ENCODE data around the gene CPLANE2. TPM values are rescaled to one million over a fixed set of nuclear protein-coding genes. Genes with fewer than 3 reads are reported as not detected.

CPLANE2 gene
- total RNA-seq, 1 experiment from 2014 or later = 5.5 TPM

- Histone ChIP-seq H3K27me3 (replicated peaks; ENCODE audit: insufficient read depth, low read depth, low read length, poor library complexity) (no peaks in the 10 kb centered on the region), H3K36me3 (ENCODE audit: insufficient read depth, low read length, poor library complexity, severe bottlenecking) (no peaks in the 10 kb centered on the region), H3K27ac (ENCODE audit: low read depth, low read length, poor library complexity, severe bottlenecking) (no peak overlapping the region), H3K9me3 (ENCODE audit: low read depth, low read length, poor library complexity, severe bottlenecking) (no peaks in the 10 kb centered on the region), H3K4me1 (ENCODE audit: insufficient read depth, low read length, poor library complexity, severe bottlenecking) (no peaks in the 10 kb centered on the region), H3K4me3 (ENCODE audit: low read depth, low read length, poor library complexity, severe bottlenecking) (no peak overlapping the region)
- no peak for DNase-seq (ENCODE audit: low spot score)
- ChIA-PET POLR2A (ENCODE audit: low non-redundant PET) (no interaction called here), CTCF (no interaction called here)
- no TSS peak for BruUV-seq (replicated peaks)
- TF ChIP-seq EZH2 (IDR thresholded peaks at IDR 0.05; ENCODE audit: borderline replicate concordance, low read depth, low read length, poor library complexity, severe bottlenecking) (no peak), CTCF (conservative IDR thresholded peaks at IDR 0.05; ENCODE audit: low read depth, low read length) (no peak)
- intact Hi-C loops (cut with micrococcal nuclease; ENCODE audit: unreplicated experiment) = no loop called here
Observed at GRCh38 chr1:16267690-16268180, 30.8 kb upstream of the CPLANE2 start.

DNA sequence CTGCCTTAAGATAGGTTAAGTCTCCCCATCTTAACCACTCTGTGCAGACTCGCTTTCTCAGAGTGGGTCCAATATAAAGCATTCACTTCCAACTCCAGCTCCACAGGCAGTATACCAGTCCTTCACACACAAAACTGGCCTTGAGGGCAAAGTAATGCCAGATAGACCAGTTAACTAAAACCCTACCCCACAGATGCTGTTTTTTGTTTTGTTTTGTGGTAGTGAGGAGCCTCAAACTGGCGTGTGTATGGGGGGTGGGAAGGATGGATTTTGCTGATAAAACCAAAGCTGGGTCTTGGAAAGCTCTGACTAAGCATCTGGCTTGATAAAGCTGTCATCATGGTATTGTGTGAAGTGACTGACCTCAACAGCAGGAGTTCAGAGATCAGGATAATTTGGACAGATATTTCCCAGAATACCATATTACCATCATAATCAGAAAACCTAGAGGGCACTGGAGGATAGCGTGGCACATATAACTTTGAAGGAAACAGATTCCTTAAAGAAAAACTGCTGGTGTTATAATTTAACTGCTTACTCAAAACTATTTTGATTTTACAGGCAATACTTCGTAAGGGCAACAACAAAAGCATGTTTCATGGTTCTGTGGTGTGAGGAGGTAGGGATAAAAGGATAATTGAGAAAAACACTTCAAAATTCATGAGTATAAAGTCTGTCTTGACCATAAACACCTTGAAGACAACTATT is 29.6 kb upstream of the CPLANE2 start:
- no peak overlapping the region for H3K27ac ChIP-seq (ENCODE audit: low read depth, low read length, poor library complexity, severe bottlenecking)
- POLR2A ChIA-PET (ENCODE audit: low non-redundant PET) = no interaction called here
- H3K36me3 ChIP-seq (ENCODE audit: insufficient read depth, low read length, poor library complexity, severe bottlenecking) = no peaks in the 10 kb centered on the region
- no peaks in the 10 kb centered on the region for H3K9me3 ChIP-seq (ENCODE audit: low read depth, low read length, poor library complexity, severe bottlenecking)
- no TSS peak for BruUV-seq (replicated peaks)
- H3K4me3 ChIP-seq (ENCODE audit: low read depth, low read length, poor library complexity, severe bottlenecking) = no peak overlapping the region
- CTCF ChIA-PET = no interaction called here
- H3K4me1 ChIP-seq (ENCODE audit: insufficient read depth, low read length, poor library complexity, severe bottlenecking) = no peaks in the 10 kb centered on the region
- DNase-seq (ENCODE audit: low spot score) = no peak
- TF ChIP-seq CTCF (conservative IDR thresholded peaks at IDR 0.05; ENCODE audit: low read depth, low read length) (no peak), EZH2 (IDR thresholded peaks at IDR 0.05; ENCODE audit: borderline replicate concordance, low read depth, low read length, poor library complexity, severe bottlenecking) (no peak)
- intact Hi-C loops (cut with micrococcal nuclease; ENCODE audit: unreplicated experiment) = no loop called here
- H3K27me3 ChIP-seq (replicated peaks; ENCODE audit: insufficient read depth, low read depth, low read length, poor library complexity) = no peaks in the 10 kb centered on the region

DNA sequence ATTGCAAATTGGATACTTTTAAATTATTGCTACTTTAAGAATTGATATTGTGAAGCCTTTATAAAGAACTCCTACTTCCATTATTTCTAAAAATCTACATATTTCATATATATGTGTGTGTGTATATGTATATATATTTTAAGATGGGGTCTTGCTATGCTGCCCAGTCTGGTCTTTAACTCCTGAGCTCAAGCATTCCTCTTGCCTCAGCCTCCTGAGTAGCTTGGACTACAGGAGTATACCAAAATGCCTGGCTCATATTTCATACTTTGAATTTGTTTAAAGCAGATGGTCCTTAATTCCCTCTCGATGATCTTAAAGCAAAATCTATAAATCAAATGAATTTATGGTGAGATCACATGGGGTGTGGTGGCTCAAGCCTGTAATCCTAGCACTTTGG is 25.1 kb upstream of the CPLANE2 start:
- H3K36me3 ChIP-seq (ENCODE audit: insufficient read depth, low read length, poor library complexity, severe bottlenecking) = no peaks in the 10 kb centered on the region
- intact Hi-C loops (cut with micrococcal nuclease; ENCODE audit: unreplicated experiment) = no loop called here
- POLR2A ChIA-PET (ENCODE audit: low non-redundant PET) = no interaction called here
- CTCF ChIA-PET = no interaction called here
- BruUV-seq (replicated peaks) = no TSS peak
- DNase-seq (ENCODE audit: low spot score) = no peak
- no peaks in the 10 kb centered on the region for H3K4me1 ChIP-seq (ENCODE audit: insufficient read depth, low read length, poor library complexity, severe bottlenecking)
- H3K9me3 ChIP-seq (ENCODE audit: low read depth, low read length, poor library complexity, severe bottlenecking) = no peaks in the 10 kb centered on the region
- no peak overlapping the region for H3K27ac ChIP-seq (ENCODE audit: low read depth, low read length, poor library complexity, severe bottlenecking)
- no peak for TF ChIP-seq EZH2 (IDR thresholded peaks at IDR 0.05; ENCODE audit: borderline replicate concordance, low read depth, low read length, poor library complexity, severe bottlenecking)
- TF ChIP-seq CTCF (conservative IDR thresholded peaks at IDR 0.05; ENCODE audit: low read depth, low read length) = no peak
- no peaks in the 10 kb centered on the region for H3K27me3 ChIP-seq (replicated peaks; ENCODE audit: insufficient read depth, low read depth, low read length, poor library complexity)
- no peak overlapping the region for H3K4me3 ChIP-seq (ENCODE audit: low read depth, low read length, poor library complexity, severe bottlenecking)

Data from A673 (cell line).